SW 1271 (cell line): ENCODE results near the gene PDCD11.
"Not testable (repeated sequence)": the region's sequence is repeated elsewhere in the genome, so short reads cannot be mapped to it uniquely, and the experiment has no call there.

Source experiments
- DNase-seq, 2 experiments: peaks; one replicate each; lab custom pipeline; 2025; lab: John Stamatoyannopoulos, UW

Gene PDCD11

GRCh38 chr10:103396067-103396788, at the start of gene PDCD11, which contains the start of gene ATP5MK:
TSS of gene PDCD11 (plus strand) at chr10:103396626. CDS start at chr10:103398427, 1,801 bp downstream.
TSS of gene ATP5MK (minus strand) at chr10:103396475. CDS start at chr10:103392457, 4,018 bp downstream.
- DNase-seq: peak; percentile 83 to 97

- DNase-seq: no peak
Observed at GRCh38 chr10:103350175-103350516, 46.3 kb upstream of the PDCD11 start.

GRCh38 chr10:103350517-103351260, 45.7 kb upstream of the PDCD11 start, which contains the start of gene PCGF6:
TSS of gene PCGF6 (minus strand) at chr10:103351140. CDS start at chr10:103351066, 74 bp downstream.
- DNase-seq: peak in 1 of 2 experiments; percentile 58

- DNase-seq: peak in 1 of 2 experiments; percentile 12
Observed at GRCh38 chr10:103353281-103353680, 43.1 kb upstream of the PDCD11 start.

- not testable (repeated sequence) for DNase-seq
Observed at GRCh38 chr10:103354567-103354966, 41.9 kb upstream of the PDCD11 start.

GRCh38 chr10:103355906-103356599, 40.4 kb upstream of the PDCD11 start:
- no peak for DNase-seq

- not testable (repeated sequence) for DNase-seq
Observed at GRCh38 chr10:103359493-103359892, 36.9 kb upstream of the PDCD11 start.

- peak in 1 of 2 experiments; percentile 41 for DNase-seq
Observed at GRCh38 chr10:103360791-103361190, 35.6 kb upstream of the PDCD11 start.

- DNase-seq: no peak
Observed at GRCh38 chr10:103367379-103367781, 29.0 kb upstream of the PDCD11 start.

- peak; percentile 83 to 95 for DNase-seq
Observed at GRCh38 chr10:103367782-103368518, 28.5 kb upstream of the PDCD11 start, which contains the start of gene TAF5. TSS of gene TAF5 (plus strand) at chr10:103367976. CDS start at chr10:103367990, 14 bp downstream.

- no peak for DNase-seq
Observed at GRCh38 chr10:103373544-103373943, 22.9 kb upstream of the PDCD11 start.

- no peak for DNase-seq
Observed at GRCh38 chr10:103374263-103374662, 22.2 kb upstream of the PDCD11 start.

- no peak for DNase-seq
Observed at GRCh38 chr10:103382769-103383168, 13.7 kb upstream of the PDCD11 start.

- no peak for DNase-seq
Observed at GRCh38 chr10:103394180-103394579, 2.2 kb upstream of the PDCD11 start.

- no peak for DNase-seq
Observed at GRCh38 chr10:103395754-103396066, 716 bp upstream of the PDCD11 start.

GRCh38 chr10:103396789-103397087, 312 bp downstream of the PDCD11 start:
- DNase-seq: no peak

GRCh38 chr10:103397191-103397825, 882 bp downstream of the PDCD11 start:
- no peak for DNase-seq

- no peak for DNase-seq
Observed at GRCh38 chr10:103413564-103413963, 17.1 kb downstream of the PDCD11 start.

- DNase-seq: no peak
Observed at GRCh38 chr10:103415581-103415980, 19.2 kb downstream of the PDCD11 start.

GRCh38 chr10:103416436-103417147, 20.2 kb downstream of the PDCD11 start:
- peak; percentile 17 to 32 for DNase-seq

- not testable (repeated sequence) for DNase-seq
Observed at GRCh38 chr10:103417148-103417469, 20.7 kb downstream of the PDCD11 start.
